ENCODE data around the gene MCRIP2. TPM values are rescaled to one million over a fixed set of nuclear protein-coding genes. Genes with fewer than 3 reads are reported as not detected.
A peak's percentile ranks its signal among the peaks of the same experiment; 100 is the strongest.

The MCRIP2 gene
- total and polyA plus RNA-seq, 9 of the 15 experiments (the other 6 are each of a cell fraction or from before 2014, with no cell fraction given), result 0.80 to 120 (median 35.2) TPM

GRCh38 chr16:635573-636205 lies 5.9 kb upstream of the MCRIP2 start (continued):
- TF ChIP-seq TFAP4 (CRISPR knock-in tag; IDR thresholded peaks at IDR 0.05; ENCODE audit: borderline replicate concordance), result 0 out of 2 replicates have a peak, but pooled peaks have one; percentile 5
- no peak for TF ChIP-seq NUFIP1 (IDR thresholded peaks at IDR 0.05; ENCODE audit: partially characterized antibody)
- peak; percentile 88; the same call in 1 of the 2 replicates for TF ChIP-seq ZNF12 (CRISPR knock-in tag; IDR thresholded peaks at IDR 0.05)
- peak; percentile 93 for TF ChIP-seq ZFX (CRISPR knock-in tag; IDR thresholded peaks at IDR 0.05)
- no peak for TF ChIP-seq ASH1L (IDR thresholded peaks at IDR 0.05; ENCODE audit: borderline replicate concordance, low read depth, partially characterized antibody)
- peak; percentile 92 for TF ChIP-seq MGA (IDR thresholded peaks at IDR 0.05)
- TF ChIP-seq ZBTB17 (CRISPR knock-in tag; IDR thresholded peaks at IDR 0.05), result 0 out of 2 replicates have a peak, but pooled peaks have one; percentile 42
- peak; percentile 60 to 81; a peak in 1 of 4 replicates for TF ChIP-seq UBTF (IDR thresholded peaks at IDR 0.05; ENCODE audit: borderline replicate concordance in 1 of 2, low read depth in 2 of 2, low read length in 2 of 2)
- no peak for TF ChIP-seq TCF15 (CRISPR knock-in tag; IDR thresholded peaks at IDR 0.05)
- no peak for TF ChIP-seq HNRNPLL (IDR thresholded peaks at IDR 0.05; ENCODE audit: low read depth, low read length, poor library complexity, severe bottlenecking)
- 0 out of 2 replicates have a peak, but pooled peaks have one; percentile 67 for TF ChIP-seq NR3C1 (CRISPR knock-in tag; IDR thresholded peaks at IDR 0.05)
